Pulmonary artery endothelial cell (primary cell): Measurements from ENCODE around the gene MTCP1. TPM values are rescaled to one million over a fixed set of nuclear protein-coding genes. Genes with fewer than 3 reads are reported as not detected.

ENCODE experiments used
- total RNA-seq: library from RNA; depleted of rRNA; stranded (reverse); fragments of >200 nt; gene quantifications from 2 replicates; pipeline ENCODE4 v1.2.3, GENCODE V29; 2014

The MTCP1 gene
- total RNA-seq, 1 donor from 2014 or later: 15.5 TPM

Other genes starting within 250 kb of the MTCP1 start
- not detected in 2 replicates for gene SMIM9, start 236.5 kb downstream of the MTCP1 start, total RNA-seq
- 2.0 and 2.8 TPM in 2 replicates for gene F8A1, start 184.8 kb downstream of the MTCP1 start, total RNA-seq
- gene F8, start 48.4 kb downstream of the MTCP1 start, total RNA-seq: 1.2 and 1.6 TPM in 2 replicates
- gene FUNDC2, start 44.3 kb downstream of the MTCP1 start, total RNA-seq: 61.5 and 63.7 TPM in 2 replicates
- gene CMC4, start within 50 bp of the MTCP1 start, total RNA-seq: 11.3 and 11.8 TPM in 2 replicates
- 15.8 and 23.0 TPM in 2 replicates for gene BRCC3, start 372 bp upstream of the MTCP1 start, total RNA-seq
- gene VBP1, start 145.3 kb upstream of the MTCP1 start, total RNA-seq: 59.6 and 83.0 TPM in 2 replicates
- 0.07 TPM in 1 of 2 replicates, not detected in the other for gene RAB39B, start 193.4 kb upstream of the MTCP1 start, total RNA-seq